Natural killer cell (primary cell): ENCODE results near the gene S1PR1. TPM values are rescaled to one million over a fixed set of nuclear protein-coding genes. Genes with fewer than 3 reads are reported as not detected.
"Not testable (repeated sequence)": the region's sequence is repeated elsewhere in the genome, so short reads cannot be mapped to it uniquely, and the experiment has no call there.

Source experiments
- ATAC-seq, 3 donors: fragments of 150-1000 bp in 2 of 3; fragments of 200-7000 bp in 1 of 3; cut with Tn5 transposase; 1 replicate in 1 of 3; 2 replicates in 2 of 3; pipeline ENCODE4 v1.10.0; 2021; ENCODE audit warnings: mild to moderate bottlenecking in 2 of 3, moderate library complexity in 2 of 3
- DNase-seq, 2 donors: peaks; one replicate each; pipeline versions ENCODE4 v3.0.0 to v3.0.0-alpha.2; 2013 to 2021; ENCODE audit warnings: mixed read lengths in 1 of 2
- H3K27ac ChIP-seq: one replicate; pipeline ENCODE4 v1.5.1; 2013; ENCODE audit warnings: mild to moderate bottlenecking, low read length
- H3K27me3 ChIP-seq: one replicate; pipeline ENCODE4 v1.6.1; 2013; ENCODE audit warnings: low read length; ENCODE audit not compliant: control insufficient read depth, insufficient read depth
- H3K36me3 ChIP-seq: one replicate; pipeline ENCODE4 v1.6.1; 2013; ENCODE audit warnings: low read length; ENCODE audit not compliant: control insufficient read depth, insufficient read depth
- H3K4me1 ChIP-seq: one replicate; pipeline ENCODE4 v1.6.1; 2013; ENCODE audit warnings: low read length; ENCODE audit not compliant: control insufficient read depth, insufficient read depth
- H3K4me3 ChIP-seq: one replicate; pipeline ENCODE4 v1.5.1; 2013; ENCODE audit warnings: low read length
- H3K9me3 ChIP-seq: one replicate; pipeline ENCODE4 v1.6.1; 2013; ENCODE audit warnings: low read length; ENCODE audit not compliant: control insufficient read depth, insufficient read depth
- H3K27ac Mint-ChIP-seq, 2 donors: one replicate each; pipeline ENCODE4 v1.8.0; 2022; ENCODE audit warnings: mild to moderate bottlenecking in 2 of 2, mixed read lengths in 2 of 2, moderate library complexity in 1 of 2
- H3K27me3 Mint-ChIP-seq, 2 donors: one replicate each; pipeline ENCODE4 v1.8.0; 2022; ENCODE audit warnings: low read depth in 2 of 2, mixed read lengths in 2 of 2
- H3K36me3 Mint-ChIP-seq: one replicate; pipeline ENCODE4 v1.8.0; 2022; ENCODE audit warnings: mixed read lengths
- H3K4me1 Mint-ChIP-seq, 2 donors: one replicate each; pipeline ENCODE4 v1.8.0; 2022; ENCODE audit warnings: mixed read lengths in 2 of 2
- H3K4me3 Mint-ChIP-seq: one replicate; pipeline ENCODE4 v1.8.0; 2022; ENCODE audit warnings: mild to moderate bottlenecking, moderate library complexity, mixed read lengths
- H3K9me3 Mint-ChIP-seq, 2 donors: one replicate each; pipeline ENCODE4 v1.8.0; 2022; ENCODE audit warnings: mixed read lengths in 2 of 2
- WGBS: methylation state at CpG from one replicate; pipeline ENCODE4 v1.1.7; 2013; ENCODE audit warnings: missing lambda C conversion rate; ENCODE audit not compliant: insufficient coverage; 5-methylcytosine and 5-hydroxymethylcytosine counted together
- intact Hi-C: fragments of 100-400 bp; cut with micrococcal nuclease; formaldehyde crosslinking; loops from one replicate; pipeline ENCODE4 v1.14.2; 2022
- total RNA-seq, 4 donors: library from RNA; stranded (reverse); fragments of 120-200 nt in 1 of 4; gene quantifications; one replicate each; pipeline versions ENCODE4 v1.2.3 to v1.2.4, GENCODE V29; 2013 to 2022
- TF ChIP-seq, protein P1 (sequence below): fragments of 200-600 bp; IDR thresholded peaks from one replicate; pipeline ENCODE4 v1.8.0; 2022; ENCODE audit warnings: antibody characterized with exemption

The S1PR1 gene
- total RNA-seq, 3 donors from 2014 or later (not counting 1 experiment from before 2014, with no cell fraction given), result 33.5 to 114 (median 80.2) TPM

DNA sequence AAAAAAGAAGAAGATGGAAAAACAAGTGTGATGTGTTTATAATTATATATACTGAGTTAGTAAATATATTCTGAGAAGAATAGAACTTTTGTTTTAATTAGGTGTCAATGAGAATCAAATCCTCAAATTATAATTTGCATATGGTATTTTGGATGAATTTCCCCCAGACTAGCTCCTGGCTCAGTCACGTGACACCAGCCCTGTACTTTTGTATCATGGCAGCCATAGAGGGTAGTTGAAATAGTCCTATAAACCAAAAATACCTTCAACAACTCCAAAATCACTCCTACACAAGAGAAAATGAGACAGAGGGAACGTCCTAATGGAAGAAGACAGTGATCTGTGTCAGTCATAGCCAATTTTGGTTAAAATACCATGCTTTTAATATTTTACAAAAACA lies 9.0 kb upstream of the S1PR1 start:
- Mint-ChIP-seq H3K27ac (no peak overlapping the region), H3K9me3 (no peaks in the 10 kb centered on the region), H3K36me3 (no peaks in the 10 kb centered on the region), H3K4me1 (peaks cover 0 to 3% of the 10 kb centered on the region in 2 donors), H3K27me3 (no peaks in the 10 kb centered on the region), H3K4me3 (no peak overlapping the region)
- no peaks in the 10 kb centered on the region for H3K27me3 ChIP-seq
- H3K4me3 ChIP-seq, result no peak overlapping the region
- 100% methylated on average over 1 of the region's 2 CpGs for WGBS
- TF ChIP-seq, protein P1, sequence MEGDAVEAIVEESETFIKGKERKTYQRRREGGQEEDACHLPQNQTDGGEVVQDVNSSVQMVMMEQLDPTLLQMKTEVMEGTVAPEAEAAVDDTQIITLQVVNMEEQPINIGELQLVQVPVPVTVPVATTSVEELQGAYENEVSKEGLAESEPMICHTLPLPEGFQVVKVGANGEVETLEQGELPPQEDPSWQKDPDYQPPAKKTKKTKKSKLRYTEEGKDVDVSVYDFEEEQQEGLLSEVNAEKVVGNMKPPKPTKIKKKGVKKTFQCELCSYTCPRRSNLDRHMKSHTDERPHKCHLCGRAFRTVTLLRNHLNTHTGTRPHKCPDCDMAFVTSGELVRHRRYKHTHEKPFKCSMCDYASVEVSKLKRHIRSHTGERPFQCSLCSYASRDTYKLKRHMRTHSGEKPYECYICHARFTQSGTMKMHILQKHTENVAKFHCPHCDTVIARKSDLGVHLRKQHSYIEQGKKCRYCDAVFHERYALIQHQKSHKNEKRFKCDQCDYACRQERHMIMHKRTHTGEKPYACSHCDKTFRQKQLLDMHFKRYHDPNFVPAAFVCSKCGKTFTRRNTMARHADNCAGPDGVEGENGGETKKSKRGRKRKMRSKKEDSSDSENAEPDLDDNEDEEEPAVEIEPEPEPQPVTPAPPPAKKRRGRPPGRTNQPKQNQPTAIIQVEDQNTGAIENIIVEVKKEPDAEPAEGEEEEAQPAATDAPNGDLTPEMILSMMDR, result no peak
- H3K4me1 ChIP-seq, result no peaks in the 10 kb centered on the region
- no peak for DNase-seq
- H3K27ac ChIP-seq, result no peak overlapping the region
- ATAC-seq, result no peak
- no peaks in the 10 kb centered on the region for H3K9me3 ChIP-seq
- no peaks in the 10 kb centered on the region for H3K36me3 ChIP-seq
- intact Hi-C loops, result no loop called here

DNA sequence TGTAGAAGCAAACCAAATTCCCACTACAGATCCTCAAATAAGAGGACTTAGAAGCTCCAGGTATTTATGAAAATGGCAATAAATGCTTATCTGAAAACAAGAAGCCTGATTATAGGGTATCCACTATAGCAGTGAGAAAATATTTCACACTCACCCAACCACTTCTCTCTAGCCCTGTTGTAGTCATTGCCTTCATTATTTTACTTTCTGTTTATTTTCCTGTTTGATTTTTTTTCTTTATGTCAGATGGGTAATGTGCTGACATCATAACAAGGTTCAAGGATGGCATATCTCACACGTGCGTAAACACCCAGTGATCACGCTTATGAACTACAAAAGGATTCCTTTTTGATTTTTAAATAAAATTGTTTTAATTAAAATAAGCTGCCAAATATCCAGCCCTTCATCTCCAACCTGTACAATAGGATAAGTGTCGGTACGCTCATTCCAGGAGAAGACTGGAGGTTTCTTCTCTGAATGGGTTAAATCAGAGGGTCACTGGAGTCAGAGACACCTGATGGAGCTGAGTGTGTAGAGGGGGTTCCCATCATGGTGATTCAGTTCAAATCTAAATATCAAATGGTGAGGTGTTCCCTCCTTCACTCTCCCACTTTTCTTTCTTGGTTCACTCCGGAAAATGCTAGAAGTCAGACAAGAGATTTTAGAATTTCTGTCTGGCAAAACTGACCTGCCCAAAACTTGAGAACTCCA lies 8.2 kb upstream of the S1PR1 start:
- Mint-ChIP-seq H3K4me3 (no peak overlapping the region), H3K9me3 (no peaks in the 10 kb centered on the region), H3K36me3 (no peaks in the 10 kb centered on the region), H3K4me1 (peaks cover 0 to 5% of the 10 kb centered on the region in 2 donors), H3K27ac (no peak overlapping the region), H3K27me3 (no peaks in the 10 kb centered on the region)
- 91% methylated on average over 1 of the region's 6 CpGs for WGBS
- H3K27me3 ChIP-seq, result no peaks in the 10 kb centered on the region
- DNase-seq (peak in 1 of 2 donors; percentile 14), ATAC-seq (peak in 1 of 3 donors; percentile 28)
- intact Hi-C loops, result no loop called here
- no peaks in the 10 kb centered on the region for H3K36me3 ChIP-seq
- no peaks in the 10 kb centered on the region for H3K9me3 ChIP-seq
- H3K27ac ChIP-seq, result no peak overlapping the region
- TF ChIP-seq, protein P1, result no peak
- H3K4me1 ChIP-seq, result no peaks in the 10 kb centered on the region
- H3K4me3 ChIP-seq, result no peak overlapping the region

DNA sequence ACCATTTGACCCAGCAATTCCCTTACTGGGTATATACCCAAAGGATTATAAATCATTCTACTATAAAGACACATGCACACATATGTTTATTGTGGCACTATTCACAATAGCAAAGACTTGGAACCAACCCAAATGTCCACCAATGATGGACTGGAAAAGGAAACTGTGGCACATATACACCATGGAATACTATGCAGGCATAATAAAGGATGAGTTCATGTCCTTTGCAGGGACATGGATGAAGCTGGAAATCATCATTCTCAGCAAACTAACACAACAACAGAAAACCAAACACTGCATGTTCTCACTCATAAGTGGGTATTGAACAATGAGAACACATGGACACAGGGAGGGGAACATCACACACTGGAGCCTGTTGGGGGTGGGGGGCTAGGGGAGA lies 4.6 kb upstream of the S1PR1 start:
- H3K4me3 Mint-ChIP-seq, H3K36me3 Mint-ChIP-seq, DNase-seq, H3K9me3 Mint-ChIP-seq, H3K27ac ChIP-seq, H3K36me3 ChIP-seq, intact Hi-C loops, H3K27me3 ChIP-seq, H3K27ac Mint-ChIP-seq, H3K4me3 ChIP-seq, H3K9me3 ChIP-seq, ATAC-seq, H3K27me3 Mint-ChIP-seq: not testable (repeated sequence)
- peaks cover 15% of the 10 kb centered on the region for H3K4me1 ChIP-seq
- peaks cover 28 to 30% of the 10 kb centered on the region in 2 donors for H3K4me1 Mint-ChIP-seq

DNA sequence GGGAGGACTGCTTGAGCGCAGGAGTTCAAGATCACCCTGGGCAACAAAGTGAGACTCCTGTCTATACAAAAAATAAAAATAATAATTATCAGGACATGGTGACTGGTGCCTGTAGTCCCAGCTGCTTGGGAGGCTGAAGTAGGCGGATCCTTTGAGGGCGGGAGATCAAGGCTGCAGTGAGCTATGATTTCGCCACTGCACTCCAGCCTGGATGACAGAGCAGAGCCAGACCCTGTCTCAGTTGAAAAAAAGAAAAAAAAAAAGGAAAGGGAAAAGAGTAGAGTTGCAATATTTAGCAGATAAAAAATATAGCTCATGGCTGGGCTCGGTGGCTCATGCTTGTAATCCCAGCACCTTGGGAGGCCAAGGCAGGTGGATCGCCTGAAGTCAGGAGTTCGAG lies 3.3 kb upstream of the S1PR1 start:
- 98% methylated on average over 6 of the region's 7 CpGs for WGBS
- Mint-ChIP-seq H3K27me3 (no peaks in the 10 kb centered on the region), H3K9me3 (no peaks in the 10 kb centered on the region), H3K4me1 (peaks cover 35 to 36% of the 10 kb centered on the region in 2 donors), H3K27ac (peak overlapping the region in 1 of 2 donors; percentile 2), H3K36me3 (peaks cover 9% of the 10 kb centered on the region), H3K4me3 (no peak overlapping the region)
- intact Hi-C loops, result no loop called here
- DNase-seq (no peak), ATAC-seq (no peak)
- Histone ChIP-seq H3K36me3 (no peaks in the 10 kb centered on the region), H3K9me3 (no peaks in the 10 kb centered on the region), H3K4me1 (peaks cover 15% of the 10 kb centered on the region), H3K27me3 (no peaks in the 10 kb centered on the region), H3K4me3 (no peak overlapping the region), H3K27ac (no peak overlapping the region)
- TF ChIP-seq, protein P1, result no peak
